Panc1 (cell line): ENCODE results near the gene ZNF175.

ENCODE experiments used
- CTCF ChIP-seq: fragments of 450-650 bp; IDR thresholded peaks from 2 replicates; pipeline ENCODE4 v1.5.1; 2017; ENCODE audit warnings: mild to moderate bottlenecking
- POLR2AphosphoS5 ChIP-seq: IDR thresholded peaks from 2 replicates; pipeline ENCODE4 v1.6.1; 2012; ENCODE audit warnings: mild to moderate bottlenecking, low read depth, low read length, moderate library complexity
- REST ChIP-seq, 2 experiments: IDR thresholded peaks; 2 replicates each; pipeline ENCODE4 v1.6.1; 2011 to 2012; ENCODE audit warnings: low read depth in 2 of 2, control low read depth in 1 of 2, low read length in 1 of 2, mild to moderate bottlenecking in 1 of 2, moderate library complexity in 1 of 2; ENCODE audit not compliant: insufficient read depth in 1 of 2

GRCh38 chr19:51531349-51532315 is 39.5 kb upstream of the ZNF175 start, which contains the start of gene SIGLEC6:
- TF ChIP-seq CTCF (no peak), POLR2AphosphoS5 (no peak), REST (IDR thresholded peaks at IDR 0.05; ENCODE audit: insufficient read depth in 1 of 2, low read depth in 2 of 2, low read length in 1 of 2) (no peak)
